PC-9 (cell line): ENCODE data around the gene SETD1B. TPM values are rescaled to one million over a fixed set of nuclear protein-coding genes. Genes with fewer than 3 reads are reported as not detected.

Source experiments
- BruUV-seq: library from RNA; stranded (reverse); fragments of 400-500 nt; replicated peaks from 2 replicates; lab custom pipeline; 2021; lab: Mats Ljungman, UMichigan
- CTCF ChIA-PET: fragments of 300-600 bp; sonication (Branson Sonifier 250); formaldehyde crosslinking; loops from one replicate; lab custom pipeline; 2022; ENCODE audit warnings: antibody characterized with exemption; lab: Charles Lee
- POLR2A ChIA-PET: fragments of 300-600 bp; sonication (Branson Sonifier 250); formaldehyde crosslinking; loops from one replicate; lab custom pipeline; 2022; ENCODE audit warnings: antibody characterized with exemption; ENCODE audit not compliant: unreplicated experiment; lab: Charles Lee
- DNase-seq, 2 experiments: peaks; one replicate each; pipeline versions ENCODE4 v3.0.0 to v3.0.0-alpha.2; 2015 to 2022; ENCODE audit warnings: mixed read lengths in 1 of 2
- H2AFZ ChIP-seq: fragments of 200-600 bp; sonication (generic); 2 replicates; pipeline ENCODE4 v1.8.1; 2017; ENCODE audit warnings: antibody characterized with exemption
- H3F3A ChIP-seq: fragments of 200-600 bp; sonication (generic); 2 replicates; pipeline ENCODE4 v1.8.1; 2017; ENCODE audit warnings: antibody characterized with exemption, mild to moderate bottlenecking, low read depth; ENCODE audit not compliant: insufficient read depth
- H3K27ac ChIP-seq: fragments of 200-600 bp; sonication (generic); 2 replicates; pipeline ENCODE4 v1.6.1; 2016; ENCODE audit warnings: mixed run types
- H3K27me3 ChIP-seq: fragments of 200-600 bp; sonication (generic); 2 replicates; pipeline ENCODE4 v1.6.1; 2016; ENCODE audit warnings: low read depth, mixed run types; ENCODE audit not compliant: insufficient read depth
- H3K36me3 ChIP-seq: fragments of 200-600 bp; sonication (generic); 2 replicates; pipeline ENCODE4 v1.6.1; 2016; ENCODE audit warnings: low read depth, mixed run types
- H3K4me1 ChIP-seq: fragments of 200-600 bp; sonication (generic); replicated peaks from 2 replicates; pipeline ENCODE4 v1.6.1; 2016; ENCODE audit warnings: mixed run types; ENCODE audit not compliant: insufficient read depth
- H3K4me2 ChIP-seq: fragments of 200-600 bp; sonication (generic); 2 replicates; pipeline ENCODE4 v1.6.1; 2017; ENCODE audit warnings: mixed run types
- H3K4me3 ChIP-seq: fragments of 200-600 bp; sonication (generic); 2 replicates; pipeline ENCODE4 v1.6.1; 2016; ENCODE audit warnings: mixed run types
- H3K79me2 ChIP-seq: fragments of 200-600 bp; sonication (generic); 2 replicates; pipeline ENCODE4 v1.6.1; 2017; ENCODE audit warnings: low read depth, mixed run types
- H3K9me2 ChIP-seq: fragments of 200-600 bp; sonication (generic); 2 replicates; pipeline ENCODE4 v1.8.1; 2017; ENCODE audit warnings: mild to moderate bottlenecking; ENCODE audit not compliant: insufficient read depth
- H3K9me3 ChIP-seq: fragments of 200-600 bp; sonication (generic); 2 replicates; pipeline ENCODE4 v1.8.1; 2016; ENCODE audit warnings: low read depth; ENCODE audit not compliant: insufficient read depth
- H4K20me1 ChIP-seq: fragments of 200-600 bp; sonication (generic); 2 replicates; pipeline ENCODE4 v1.8.1; 2017; ENCODE audit not compliant: insufficient read depth
- EZH2 ChIP-seq: fragments of 200-600 bp; sonication (generic); IDR thresholded peaks from 2 replicates; pipeline ENCODE4 v1.8.0; 2017; ENCODE audit warnings: antibody characterized with exemption, low read depth
- intact Hi-C: fragments of 100-400 bp; cut with micrococcal nuclease; formaldehyde crosslinking; loops from one replicate; pipeline ENCODE4 v1.10.0; 2022; ENCODE audit not compliant: unreplicated experiment
- total RNA-seq: library from RNA; stranded (reverse); gene quantifications from 2 replicates; pipeline ENCODE4 v1.2.3, GENCODE V29; 2021
- TF ChIP-seq, protein P1 (sequence below): fragments of 200-600 bp; sonication (generic); conservative IDR thresholded peaks from 2 replicates; pipeline ENCODE4 v1.6.1; 2017; ENCODE audit warnings: mixed run types, antibody characterized with exemption, mild to moderate bottlenecking, moderate library complexity

SETD1B gene
- total RNA-seq, 1 experiment from 2014 or later = 22.6 TPM

DNA sequence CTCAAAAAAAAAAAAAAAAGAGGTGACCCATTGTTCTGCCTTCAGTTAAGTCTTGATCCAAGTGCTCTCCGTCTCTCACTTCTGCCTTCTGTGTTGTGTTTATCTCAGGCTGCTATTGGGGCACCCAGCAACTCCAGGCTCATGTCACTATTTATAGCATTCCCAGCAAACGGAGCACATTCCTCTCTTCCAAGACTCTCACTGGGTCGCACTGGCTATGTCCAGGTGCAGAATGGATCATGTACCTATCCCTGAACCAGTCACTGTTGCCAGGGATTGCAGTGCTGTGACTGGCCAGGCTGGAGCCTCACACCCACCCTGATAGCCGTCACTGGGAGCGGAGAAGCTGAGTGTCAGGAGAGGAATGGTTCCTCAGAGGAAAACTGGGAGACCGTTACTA lies 41.5 kb upstream of the SETD1B start:
- Histone ChIP-seq H3F3A (no peaks in the 10 kb centered on the region), H3K9me3 (no peaks in the 10 kb centered on the region), H3K79me2 (no peaks in the 10 kb centered on the region), H3K4me3 (no peak overlapping the region), H3K27ac (no peak overlapping the region), H4K20me1 (no peaks in the 10 kb centered on the region), H3K4me1 (peaks cover 5% of the 10 kb centered on the region; the same call in 1 of the 2 replicates), H3K27me3 (no peaks in the 10 kb centered on the region), H2AFZ (no peak overlapping the region), H3K4me2 (no peak overlapping the region), H3K36me3 (no peaks in the 10 kb centered on the region), H3K9me2 (no peaks in the 10 kb centered on the region)
- intact Hi-C loops = no loop called here
- ChIA-PET POLR2A (no interaction called here), CTCF (no interaction called here)
- TF ChIP-seq, protein P1, sequence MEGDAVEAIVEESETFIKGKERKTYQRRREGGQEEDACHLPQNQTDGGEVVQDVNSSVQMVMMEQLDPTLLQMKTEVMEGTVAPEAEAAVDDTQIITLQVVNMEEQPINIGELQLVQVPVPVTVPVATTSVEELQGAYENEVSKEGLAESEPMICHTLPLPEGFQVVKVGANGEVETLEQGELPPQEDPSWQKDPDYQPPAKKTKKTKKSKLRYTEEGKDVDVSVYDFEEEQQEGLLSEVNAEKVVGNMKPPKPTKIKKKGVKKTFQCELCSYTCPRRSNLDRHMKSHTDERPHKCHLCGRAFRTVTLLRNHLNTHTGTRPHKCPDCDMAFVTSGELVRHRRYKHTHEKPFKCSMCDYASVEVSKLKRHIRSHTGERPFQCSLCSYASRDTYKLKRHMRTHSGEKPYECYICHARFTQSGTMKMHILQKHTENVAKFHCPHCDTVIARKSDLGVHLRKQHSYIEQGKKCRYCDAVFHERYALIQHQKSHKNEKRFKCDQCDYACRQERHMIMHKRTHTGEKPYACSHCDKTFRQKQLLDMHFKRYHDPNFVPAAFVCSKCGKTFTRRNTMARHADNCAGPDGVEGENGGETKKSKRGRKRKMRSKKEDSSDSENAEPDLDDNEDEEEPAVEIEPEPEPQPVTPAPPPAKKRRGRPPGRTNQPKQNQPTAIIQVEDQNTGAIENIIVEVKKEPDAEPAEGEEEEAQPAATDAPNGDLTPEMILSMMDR = no peak
- TF ChIP-seq EZH2 = no peak
- no TSS peak for BruUV-seq
- no peak for DNase-seq

DNA sequence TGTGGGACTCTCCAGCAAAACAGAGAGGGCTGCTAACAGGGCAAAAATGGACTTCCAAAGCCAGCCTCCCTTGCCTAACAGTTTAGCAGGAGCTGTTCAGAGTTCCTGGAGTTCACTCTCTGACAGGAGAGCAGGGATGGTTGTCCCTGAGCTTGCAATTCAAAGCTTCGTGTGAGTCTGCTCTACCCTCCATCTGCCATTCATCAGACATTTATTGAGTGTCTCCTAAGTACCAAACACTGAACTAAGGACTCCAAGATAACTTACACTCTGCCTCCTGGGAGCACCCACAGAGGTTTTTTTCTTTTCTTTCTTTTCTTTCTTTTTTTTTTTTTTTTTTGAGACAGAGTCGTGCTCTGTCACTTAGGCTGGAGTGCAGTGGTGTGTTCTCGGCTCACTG lies 39.0 kb upstream of the SETD1B start:
- intact Hi-C loops = no loop called here
- no peak for TF ChIP-seq EZH2
- TF ChIP-seq, protein P1 = no peak
- no peak overlapping the region for H3K4me2 ChIP-seq
- peaks cover 5% of the 10 kb centered on the region; the same call in 1 of the 2 replicates for H3K4me1 ChIP-seq
- no peaks in the 10 kb centered on the region for H3K79me2 ChIP-seq
- H3K27me3 ChIP-seq = no peaks in the 10 kb centered on the region
- BruUV-seq = no TSS peak
- H3K36me3 ChIP-seq = no peaks in the 10 kb centered on the region
- no peak for DNase-seq
- H3F3A ChIP-seq = no peaks in the 10 kb centered on the region
- H3K9me2 ChIP-seq = no peaks in the 10 kb centered on the region
- no peaks in the 10 kb centered on the region for H3K9me3 ChIP-seq
- H3K27ac ChIP-seq = no peak overlapping the region
- no peaks in the 10 kb centered on the region for H4K20me1 ChIP-seq
- CTCF ChIA-PET = interaction anchor here (1.2 kb wide), 1 partner anchor 30 kb away, joined by 4 read pairs; no protein-coding TSS in a partner anchor
- POLR2A ChIA-PET = interaction anchor here (0.6 kb wide), 2 partner anchors 17 to 23 kb away, joined by 3 to 23 read pairs; no protein-coding TSS in a partner anchor
- H2AFZ ChIP-seq = no peak overlapping the region
- no peak overlapping the region for H3K4me3 ChIP-seq

DNA sequence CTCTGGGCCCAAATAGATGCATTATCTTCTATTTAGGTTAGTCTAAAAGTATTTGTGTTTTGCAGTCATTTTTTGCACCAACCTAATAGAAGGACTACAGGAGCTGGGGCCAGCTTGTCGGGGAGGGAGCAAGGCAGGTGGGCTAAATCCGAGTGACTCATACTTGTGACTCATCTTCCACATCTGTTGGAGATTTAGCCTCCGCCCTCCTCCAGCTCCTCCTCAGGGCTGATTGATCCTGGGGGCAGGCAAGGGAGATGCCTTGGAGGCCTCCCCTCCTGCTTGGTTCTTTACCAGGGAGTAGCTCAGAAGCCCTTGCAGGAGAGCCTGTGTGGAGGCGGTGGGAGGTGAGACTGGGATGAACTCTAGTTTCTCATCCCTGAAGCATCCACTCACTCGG lies 38.2 kb upstream of the SETD1B start:
- POLR2A ChIA-PET = interaction anchor here (0.6 kb wide), 1 partner anchor 17 kb away, joined by 3 read pairs; no protein-coding TSS in a partner anchor
- CTCF ChIA-PET = interaction anchor here (0.7 to 1.2 kb wide), 2 partner anchors 29 to 418 kb away, joined by 3 to 4 read pairs; no protein-coding TSS in a partner anchor
- intact Hi-C loops = no loop called here
- TF ChIP-seq, protein P1 = no peak
- TF ChIP-seq EZH2 = no peak
- H3F3A ChIP-seq = no peaks in the 10 kb centered on the region
- no peaks in the 10 kb centered on the region for H3K36me3 ChIP-seq
- no peaks in the 10 kb centered on the region for H3K9me3 ChIP-seq
- H3K4me2 ChIP-seq = no peak overlapping the region
- peaks cover 5% of the 10 kb centered on the region; the same call in 1 of the 2 replicates for H3K4me1 ChIP-seq
- no peak overlapping the region for H3K27ac ChIP-seq
- H3K9me2 ChIP-seq = no peaks in the 10 kb centered on the region
- no peak overlapping the region for H2AFZ ChIP-seq
- no peaks in the 10 kb centered on the region for H3K79me2 ChIP-seq
- H4K20me1 ChIP-seq = no peaks in the 10 kb centered on the region
- no peaks in the 10 kb centered on the region for H3K27me3 ChIP-seq
- no peak overlapping the region for H3K4me3 ChIP-seq
- peak in 1 of 2 experiments; percentile 60 for DNase-seq
- BruUV-seq = no TSS peak
